CD4-positive, alpha-beta T cell treated with Interleukin-15 for 4 hours (primary cell): ENCODE measurements around the gene TENM3.

Experiments used
- DNase-seq: peaks from one replicate; pipeline ENCODE4 v3.0.0-alpha.2; 2020; ENCODE audit warnings: low spot score

Gene TENM3

DNA sequence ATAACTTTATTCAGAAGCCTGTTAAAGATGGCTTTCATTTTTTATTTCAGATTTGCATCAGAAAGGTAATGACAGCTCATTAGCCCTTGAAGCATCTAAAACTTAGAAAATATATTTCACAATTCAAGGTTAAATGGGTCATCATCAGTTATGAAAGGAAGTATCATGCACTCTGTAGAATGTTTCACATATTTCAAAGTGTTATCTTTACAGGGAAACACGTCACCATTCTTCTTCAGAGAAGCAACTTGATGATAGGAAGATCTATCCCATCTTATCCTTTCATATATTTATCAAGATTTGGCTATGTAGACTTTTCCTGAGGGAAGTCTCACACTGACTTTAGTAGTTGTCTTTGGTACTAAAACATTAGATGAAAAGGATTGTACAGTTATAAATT lies 277.8 kb downstream of the TENM3 start:
- no peak for DNase-seq

DNA sequence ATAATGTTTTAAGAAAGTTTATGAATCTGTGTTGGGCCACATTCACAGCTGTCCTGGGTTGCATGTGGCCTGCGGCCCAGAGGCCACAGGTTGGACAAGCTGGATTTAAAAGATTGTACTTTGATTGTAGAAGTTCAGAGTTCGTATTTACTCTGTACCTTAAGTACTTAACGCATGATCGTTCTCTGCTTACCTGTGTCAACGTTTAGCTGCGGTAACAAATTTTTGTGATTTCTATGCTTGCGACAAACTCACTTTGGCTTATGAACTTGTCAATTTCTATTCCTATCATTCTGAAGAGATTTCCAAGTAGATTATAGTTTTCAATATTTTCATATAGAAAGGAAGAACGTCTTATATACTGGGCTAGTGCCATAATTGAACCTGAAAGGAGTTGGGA lies 285.6 kb downstream of the TENM3 start:
- DNase-seq: no peak

GRCh38 chr4:182530451-182530850 lies 287.2 kb downstream of the TENM3 start:
- no peak for DNase-seq

DNA sequence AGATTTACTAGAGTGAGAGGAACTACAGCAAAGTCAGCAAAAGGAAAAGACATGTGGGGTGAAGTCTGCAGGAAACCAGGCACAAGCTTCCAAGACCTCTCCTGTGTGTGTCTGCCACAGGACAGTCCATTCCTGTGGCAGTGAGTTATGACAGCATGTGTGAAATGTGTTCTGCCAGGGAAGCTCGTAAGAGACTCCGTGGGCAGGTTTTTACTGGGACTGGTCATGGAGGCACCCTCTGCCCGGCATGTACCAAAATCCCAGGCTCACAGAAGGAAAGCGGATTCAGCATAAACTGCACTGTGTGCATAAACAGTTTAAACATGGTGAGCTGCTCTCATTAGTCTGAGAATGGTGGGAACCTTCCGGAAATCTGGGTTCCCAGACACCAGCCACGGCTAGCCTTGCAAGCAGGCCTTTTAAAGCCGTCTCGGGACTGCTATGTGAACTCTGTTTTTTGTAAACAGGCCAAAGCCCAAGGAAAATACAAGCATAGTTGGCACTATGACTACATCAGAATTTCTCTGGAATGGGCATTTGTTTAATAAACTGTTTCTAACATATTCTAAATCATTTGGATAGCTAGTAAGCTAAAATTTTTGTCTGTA lies 288.5 kb downstream of the TENM3 start:
- no peak for DNase-seq

GRCh38 chr4:182532441-182532840 lies 289.2 kb downstream of the TENM3 start:
- DNase-seq: no peak

GRCh38 chr4:182533964-182534363 lies 290.8 kb downstream of the TENM3 start:
- no peak for DNase-seq

GRCh38 chr4:182536221-182536811 lies 293.1 kb downstream of the TENM3 start:
- no peak for DNase-seq

- DNase-seq: no peak
Observed at GRCh38 chr4:182537031-182537795, 294.0 kb downstream of the TENM3 start.

DNA sequence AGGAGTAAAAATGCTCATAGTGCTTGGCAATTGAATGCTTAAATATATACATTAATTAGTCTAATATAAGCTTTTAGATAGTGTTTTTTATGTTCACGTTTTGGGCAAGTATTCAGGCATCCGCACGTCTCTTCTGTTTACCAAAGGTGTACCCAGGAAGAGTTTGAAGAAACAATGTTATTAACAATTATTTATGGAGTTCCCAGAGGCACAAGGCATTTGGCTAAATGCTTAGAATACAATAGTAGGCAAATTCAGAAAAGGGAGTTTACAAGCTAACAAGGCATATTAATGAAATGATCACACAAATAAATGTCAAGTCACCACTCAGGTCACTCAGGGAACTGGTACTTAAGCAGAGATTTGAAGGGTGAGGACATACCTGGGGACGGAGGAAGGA lies 294.8 kb downstream of the TENM3 start:
- DNase-seq: no peak

GRCh38 chr4:182540496-182540895 lies 297.3 kb downstream of the TENM3 start:
- no peak for DNase-seq

DNA sequence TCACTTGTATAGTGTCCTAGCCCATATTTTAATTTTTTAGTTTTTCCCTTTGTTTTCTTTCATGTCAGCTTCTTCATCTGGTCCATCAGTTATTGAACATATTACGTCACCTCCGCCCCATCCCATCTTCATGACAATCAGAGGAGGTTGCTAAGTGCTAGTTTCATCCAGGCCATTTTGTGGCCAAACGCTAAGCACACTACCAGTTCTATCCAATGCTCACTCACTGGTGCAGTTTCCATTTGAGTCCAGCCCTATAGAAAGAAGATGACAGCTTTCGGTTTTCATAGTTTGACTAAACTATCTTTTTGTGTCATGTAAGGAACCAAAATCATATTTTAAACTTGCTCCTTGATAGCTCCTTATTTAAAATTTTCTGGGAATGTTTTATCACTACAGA lies 304.2 kb downstream of the TENM3 start:
- no peak for DNase-seq

GRCh38 chr4:182548156-182548555 lies 305.0 kb downstream of the TENM3 start:
- DNase-seq: no peak

DNA sequence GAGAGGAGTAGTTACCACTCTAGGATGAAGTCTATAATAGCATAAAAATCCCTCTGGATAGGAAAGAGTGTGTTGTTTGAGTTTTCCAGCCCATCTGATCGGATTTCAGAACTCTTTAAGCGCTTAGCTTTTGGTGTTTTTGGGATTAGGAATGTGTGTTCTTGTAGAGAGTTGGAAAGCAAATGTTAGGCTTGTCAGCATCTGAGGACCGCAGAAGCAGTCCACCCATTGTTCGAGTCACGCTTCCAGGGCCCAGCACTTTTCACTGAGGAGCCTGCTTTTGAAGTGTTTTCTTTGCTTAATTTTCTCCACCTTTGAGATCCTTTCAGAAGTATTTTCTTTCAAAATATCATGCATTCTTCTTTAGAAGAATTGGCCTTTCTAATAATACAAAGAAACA lies 306.2 kb downstream of the TENM3 start:
- no peak for DNase-seq

DNA sequence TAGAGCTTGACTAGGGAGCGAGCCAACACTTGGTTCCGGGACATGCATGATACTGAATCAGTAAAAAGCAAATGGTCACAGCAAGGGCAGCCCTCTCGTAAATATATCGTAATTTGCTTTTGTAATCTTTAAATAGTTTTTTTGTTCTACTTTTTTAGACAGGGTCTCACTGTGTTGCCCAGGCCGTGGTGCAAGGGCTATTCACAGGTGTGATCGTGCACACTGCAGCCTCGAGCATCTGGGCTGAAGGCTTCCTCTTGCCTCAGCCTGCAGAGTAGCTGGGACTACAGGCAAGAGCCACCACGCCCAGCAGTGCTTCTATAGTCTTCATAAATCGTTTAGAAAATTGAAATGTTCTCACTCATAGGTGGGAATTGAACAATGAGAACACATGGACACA lies 309.7 kb downstream of the TENM3 start:
- no peak for DNase-seq

- no peak for DNase-seq
Observed at GRCh38 chr4:182553653-182554052, 310.5 kb downstream of the TENM3 start.

GRCh38 chr4:182554736-182555135 lies 311.5 kb downstream of the TENM3 start:
- DNase-seq: no peak

DNA sequence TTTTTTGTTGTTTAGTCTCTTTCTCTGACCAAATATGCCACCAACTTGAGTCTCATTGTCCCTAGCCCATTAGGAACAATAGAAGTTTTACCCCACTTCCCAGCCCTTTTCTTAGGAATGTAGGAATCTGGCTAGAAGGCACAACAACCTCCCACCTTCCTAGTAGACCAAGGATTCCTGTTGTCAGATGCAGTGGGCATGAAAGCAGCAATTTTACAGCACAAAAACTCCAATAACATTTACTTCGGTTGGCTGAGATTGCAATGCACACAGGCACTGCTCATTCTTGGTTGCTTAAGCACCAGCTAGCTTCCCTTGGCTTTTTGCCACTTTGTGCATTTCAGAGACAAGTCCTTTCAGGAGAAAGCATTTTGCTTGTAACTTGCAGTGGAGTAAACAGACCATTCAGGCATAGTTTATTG lies 312.8 kb downstream of the TENM3 start:
- no peak for DNase-seq

DNA sequence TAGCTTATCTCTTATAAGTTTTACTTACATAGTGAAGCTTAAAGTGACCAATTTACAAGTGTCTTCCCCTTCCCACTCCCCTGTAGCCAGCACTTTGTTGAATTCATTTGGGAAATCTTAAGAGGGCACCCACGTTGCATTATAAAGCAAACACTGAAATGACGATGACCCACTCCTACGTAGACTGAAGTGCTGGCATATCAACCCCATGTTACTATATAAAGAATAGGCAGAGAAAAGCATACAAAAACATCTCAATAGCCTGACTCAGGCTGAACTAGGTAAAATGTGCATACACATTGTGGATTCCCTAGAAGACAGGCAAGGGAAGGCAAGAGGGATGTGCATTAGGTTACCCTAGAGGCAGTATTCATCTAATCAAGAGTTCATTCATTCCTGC lies 313.4 kb downstream of the TENM3 start:
- no peak for DNase-seq

DNA sequence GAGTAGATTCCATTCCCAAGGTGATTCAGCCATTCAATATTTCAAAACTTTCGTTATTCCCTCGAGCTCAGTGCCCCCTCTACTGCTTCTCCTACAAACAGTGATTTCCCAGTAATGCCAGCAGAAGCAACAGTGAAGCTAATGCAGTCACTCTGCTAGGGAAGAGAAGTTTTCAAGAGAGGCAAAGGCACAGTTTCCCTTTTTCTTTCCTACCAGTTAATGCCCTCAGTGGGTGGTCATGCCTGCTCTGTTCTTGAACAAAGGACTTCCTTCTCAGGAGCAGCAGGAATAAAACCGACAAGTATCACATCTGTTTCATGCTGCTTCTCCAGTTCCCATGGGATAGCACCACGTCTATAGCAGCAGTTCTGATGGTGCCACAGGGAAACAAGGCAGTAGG lies 317.2 kb downstream of the TENM3 start:
- DNase-seq: no peak

GRCh38 chr4:182562350-182562749 lies 319.1 kb downstream of the TENM3 start:
- DNase-seq: no peak

- DNase-seq: no peak
Observed at GRCh38 chr4:182564724-182565369, 321.6 kb downstream of the TENM3 start.

DNA sequence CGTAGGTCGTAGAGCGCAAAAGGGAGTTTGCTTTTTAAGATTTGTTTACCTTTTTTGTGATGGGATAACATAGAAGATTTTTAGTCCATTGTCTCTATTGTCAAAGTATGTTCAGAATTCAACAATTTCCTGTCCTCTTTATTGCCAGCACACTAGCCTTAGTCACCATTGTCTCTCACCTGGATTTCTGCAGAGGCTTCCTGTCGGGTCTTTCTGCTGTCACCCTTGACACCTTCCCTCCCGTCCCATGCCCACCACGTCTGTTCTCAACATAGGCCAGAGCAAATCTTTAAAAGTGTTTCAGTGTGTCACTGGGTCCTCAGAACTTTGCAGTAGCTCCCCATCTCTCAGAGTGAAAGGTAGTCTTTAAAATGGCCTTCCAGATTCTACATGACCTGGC lies 323.9 kb downstream of the TENM3 start:
- DNase-seq: no peak

DNA sequence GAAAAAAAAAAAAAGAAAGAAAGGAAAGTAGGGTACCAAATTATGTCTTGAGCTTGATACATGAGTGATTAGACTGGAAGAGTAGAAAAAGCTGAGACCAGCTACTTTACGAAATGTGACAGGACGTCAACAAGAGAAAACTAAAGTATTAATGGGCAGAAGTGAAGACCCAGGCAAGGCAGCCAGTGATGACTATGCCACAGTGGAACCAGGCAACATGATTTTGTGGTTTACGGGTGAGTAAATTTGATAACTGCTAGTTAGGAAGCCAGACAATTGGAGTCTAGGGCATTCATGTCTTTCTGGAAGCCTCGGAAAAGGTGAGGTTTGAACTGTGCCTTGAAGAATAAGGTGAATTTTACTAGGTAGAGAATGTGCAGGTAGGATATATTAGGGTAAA lies 326.4 kb downstream of the TENM3 start:
- DNase-seq: no peak
